HG03025 (cell line): ENCODE data around the gene PLEKHG2.
"Not testable (repeated sequence)": the region's sequence is repeated elsewhere in the genome, so short reads cannot be mapped to it uniquely, and the experiment has no call there.

Source experiments
- ATAC-seq: cut with Tn5 transposase; IDR thresholded peaks from one replicate; pipeline ENCODE4 v1.9.1; 2021; ENCODE audit warnings: mild to moderate bottlenecking, moderate library complexity; ENCODE audit not compliant: unreplicated experiment, low FRiP score

PLEKHG2 gene

DNA sequence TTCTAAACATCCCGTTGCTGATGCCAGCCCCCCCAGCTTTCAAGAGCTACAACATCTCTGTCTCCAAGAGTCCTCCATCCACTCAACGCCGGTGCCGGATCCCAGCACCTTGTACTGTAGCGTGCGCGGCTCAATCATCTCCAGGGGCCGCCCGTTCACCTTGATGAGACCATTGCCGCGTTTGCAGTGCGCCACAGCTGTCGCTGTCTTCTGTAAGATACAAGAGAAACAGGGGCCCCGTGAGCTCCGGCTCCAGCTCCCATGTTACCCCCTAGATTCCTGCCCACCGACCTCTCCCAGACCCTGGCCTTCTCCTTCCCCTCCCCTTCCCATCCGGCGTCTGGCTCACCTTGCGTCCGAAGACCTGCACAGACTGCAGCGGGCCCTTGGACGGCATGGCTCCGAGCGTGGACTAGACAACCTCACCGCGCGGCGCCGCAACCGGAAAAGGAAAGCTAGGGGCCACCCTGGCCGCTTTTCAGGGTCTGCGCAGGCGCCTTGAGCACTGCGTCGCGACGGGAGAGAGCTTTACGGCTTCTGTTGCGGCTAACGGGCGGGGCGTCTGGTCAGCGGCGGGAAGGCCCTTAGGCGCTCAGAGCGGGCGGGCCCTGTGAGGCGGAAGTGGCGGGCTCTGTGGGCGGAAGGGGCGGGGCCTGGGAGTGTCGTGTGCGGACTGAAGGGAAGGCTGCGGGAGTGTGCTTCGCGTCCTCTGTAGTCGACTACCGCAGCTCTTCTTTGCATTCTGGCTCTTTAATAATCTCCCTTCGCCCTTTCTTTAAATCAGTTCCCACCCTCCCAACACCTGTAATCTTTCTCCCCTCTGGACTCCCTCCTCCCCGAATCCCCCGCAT is 23.3 kb downstream of the PLEKHG2 start, which contains the start of gene RPS16:
RPS16 (minus strand) TSS at position 451 of the 851 bp plus-strand sequence; CDS start at position 397, 54 bp downstream.
- peak; percentile 71 for ATAC-seq

DNA sequence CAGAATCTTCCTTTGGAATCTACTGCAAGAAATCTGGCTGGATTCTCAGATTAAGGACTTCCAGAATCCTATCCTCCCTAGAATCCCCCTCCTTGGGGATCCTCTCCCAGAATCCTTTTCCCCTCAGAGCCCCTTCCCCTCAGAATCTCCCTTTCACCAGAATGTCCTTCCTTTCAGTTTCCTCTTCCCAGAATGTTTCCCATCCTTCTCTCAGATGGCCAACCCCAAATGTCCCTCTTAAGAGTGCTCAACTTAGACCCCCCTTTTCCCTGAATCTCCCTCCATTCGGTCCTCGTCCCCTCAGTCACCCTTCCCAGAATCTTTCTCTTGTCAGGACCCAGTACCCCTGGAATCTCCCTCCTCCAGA is 23.9 kb downstream of the PLEKHG2 start:
- no peak for ATAC-seq

DNA sequence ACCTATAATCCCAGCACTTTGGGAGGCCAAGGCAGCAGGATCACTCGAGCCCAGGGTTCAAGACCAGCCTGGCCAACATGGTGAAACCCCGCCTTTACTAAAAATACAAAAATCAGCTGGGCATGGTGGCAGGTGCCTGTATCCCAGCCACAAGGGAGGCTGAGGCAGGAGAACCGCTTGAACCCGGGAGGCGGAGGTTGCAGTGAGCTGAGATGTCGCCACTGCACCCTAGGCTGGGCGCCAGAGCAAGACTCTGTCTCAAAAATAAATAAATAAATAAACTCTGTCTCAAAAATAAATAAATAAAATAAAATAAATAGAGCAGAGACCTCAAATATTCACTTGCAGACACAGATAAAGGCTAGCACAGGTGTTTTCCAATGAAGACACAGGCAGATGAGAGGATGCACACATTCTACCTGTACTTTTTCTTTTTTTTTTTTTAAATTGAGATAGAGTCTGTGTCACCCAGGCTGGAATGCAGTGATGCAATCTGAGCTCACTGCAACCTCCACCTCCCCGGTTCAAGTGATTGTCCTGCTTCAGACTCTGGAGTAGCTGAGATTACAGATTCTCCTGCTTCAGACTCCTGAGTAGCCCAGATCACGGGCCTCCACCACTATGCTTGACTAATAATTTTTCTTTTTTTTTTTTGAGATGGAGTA is 25.9 kb downstream of the PLEKHG2 start:
- ATAC-seq: no peak

DNA sequence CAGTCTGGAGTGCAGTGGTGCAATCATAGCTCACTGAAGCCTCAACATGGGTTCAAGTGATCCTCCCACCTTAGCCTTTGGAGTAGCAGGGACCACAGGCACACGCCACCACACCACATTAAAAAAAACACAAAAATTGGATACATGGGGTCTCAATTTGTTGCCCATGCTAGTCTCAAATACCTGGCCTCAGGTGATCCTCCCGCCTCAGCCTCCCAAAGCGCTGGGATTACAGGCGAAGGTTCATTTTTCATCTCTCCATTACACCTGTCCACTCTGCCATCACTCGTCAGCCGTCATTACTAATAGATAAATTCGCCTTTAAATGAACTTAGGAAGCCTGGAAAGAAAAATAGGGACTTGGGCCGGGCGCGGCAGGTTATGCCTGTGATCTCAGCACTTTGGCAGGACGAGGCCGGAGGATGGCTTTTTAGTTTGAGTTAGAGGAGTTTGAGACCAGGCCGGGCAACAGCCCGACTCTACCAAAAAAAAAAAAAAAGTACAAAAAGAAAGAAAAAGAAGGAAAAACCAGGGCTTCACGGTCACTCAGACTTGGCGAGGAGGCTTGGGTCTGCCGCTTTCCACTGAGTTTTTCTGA is 32.2 kb downstream of the PLEKHG2 start:
- ATAC-seq: no peak

DNA sequence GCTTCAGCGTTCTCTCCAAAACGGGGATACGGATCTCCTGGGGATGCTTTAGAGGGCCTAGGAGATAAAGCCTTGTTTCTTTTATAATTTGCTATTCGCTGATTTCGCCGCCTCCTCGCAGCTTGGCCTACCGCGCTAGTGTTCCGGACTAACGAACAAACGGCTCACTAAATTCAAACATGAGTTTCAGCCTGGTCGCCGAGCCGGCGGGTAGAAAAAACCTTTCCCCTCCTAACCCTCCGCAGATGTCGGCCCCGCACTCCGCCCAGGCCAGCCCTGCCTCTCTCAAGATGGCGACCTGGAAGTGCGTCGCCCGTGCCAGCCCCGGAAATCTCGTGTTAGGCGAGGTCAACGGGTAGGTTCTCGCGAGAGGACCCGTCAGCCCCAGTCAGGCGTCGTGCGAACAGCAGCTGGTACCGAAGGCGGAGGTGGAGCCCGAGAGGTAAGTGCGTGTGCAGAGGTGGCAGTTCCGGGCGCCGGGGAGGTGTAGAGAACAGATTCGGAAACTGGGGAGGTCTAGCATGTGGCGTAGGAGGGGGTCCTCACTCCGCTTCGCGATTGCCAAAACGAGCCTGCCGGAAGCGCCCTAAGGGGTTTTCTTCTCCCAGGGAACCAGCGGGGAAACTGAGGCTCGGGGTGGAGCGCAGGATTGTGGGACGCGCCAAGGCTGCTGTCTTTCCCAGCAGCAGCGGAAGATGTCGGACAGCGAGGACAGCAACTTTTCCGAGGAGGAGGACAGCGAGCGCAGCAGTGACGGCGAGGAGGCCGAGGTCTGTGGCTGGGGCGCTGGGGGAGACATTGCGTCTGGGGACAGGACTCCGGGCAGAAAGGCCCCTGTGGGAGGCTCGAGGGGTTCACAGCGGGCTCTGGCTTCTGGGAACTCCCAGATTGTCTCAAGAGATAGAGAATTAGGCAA is 33.0 kb downstream of the PLEKHG2 start, which contains the start of gene SUPT5H:
SUPT5H (plus strand) TSS at position 387 of the 916 bp plus-strand sequence; CDS start at position 696, 309 bp downstream.
- peak; percentile 78 for ATAC-seq

DNA sequence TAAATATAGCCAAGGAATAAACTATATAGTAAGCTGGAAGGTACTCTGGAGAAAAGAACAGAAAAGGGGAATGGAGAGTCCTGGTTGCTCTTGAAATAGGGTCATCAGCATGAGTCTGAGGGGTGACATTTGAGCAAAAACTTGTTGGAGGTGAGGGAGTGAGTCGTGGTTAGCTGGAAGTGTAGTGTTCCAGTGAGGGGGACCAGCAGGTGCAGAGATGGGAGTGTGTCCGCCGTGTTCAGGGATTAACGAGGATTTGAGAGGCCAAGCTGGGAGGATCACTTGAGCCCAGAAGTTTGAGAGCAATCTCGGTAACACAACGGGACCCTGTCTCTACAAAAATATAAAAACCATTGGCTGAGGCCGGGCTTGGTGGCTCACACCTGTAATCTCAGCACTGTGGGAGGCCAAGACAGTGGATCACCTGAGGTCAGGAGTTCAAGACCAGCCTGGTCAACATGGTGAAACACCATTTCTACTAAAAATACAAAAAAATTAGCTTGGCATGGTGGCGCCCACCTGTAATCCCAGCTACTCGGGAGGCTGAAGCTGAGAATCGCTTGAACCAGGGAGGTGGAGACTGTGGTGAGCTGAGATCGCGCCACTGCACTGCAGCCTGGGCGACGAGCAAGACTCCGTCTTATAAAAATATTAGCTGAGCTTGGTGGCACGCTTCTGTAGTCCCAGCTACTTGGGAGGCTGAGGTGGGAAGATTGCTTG is 34.1 kb downstream of the PLEKHG2 start:
- ATAC-seq: no peak

DNA sequence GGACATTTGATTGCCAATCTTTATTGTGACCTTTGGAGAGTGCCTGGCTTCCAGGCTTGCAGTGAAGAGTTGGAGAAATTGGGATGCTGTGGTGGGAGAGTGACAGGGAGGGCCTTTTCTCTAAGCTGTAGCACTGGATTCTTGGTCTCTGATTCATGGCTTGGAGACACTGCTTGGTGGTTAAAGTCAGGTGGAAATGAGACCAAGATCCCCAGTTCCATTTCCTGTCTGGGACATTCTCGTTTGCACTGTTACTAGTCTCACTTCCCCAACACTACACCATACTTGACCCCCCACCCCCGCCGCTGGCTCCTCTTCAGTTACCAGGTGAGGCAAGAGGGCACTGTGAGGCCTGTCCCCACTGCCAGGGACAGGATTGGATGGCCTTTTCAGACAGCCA is 35.8 kb downstream of the PLEKHG2 start:
- ATAC-seq: no peak

DNA sequence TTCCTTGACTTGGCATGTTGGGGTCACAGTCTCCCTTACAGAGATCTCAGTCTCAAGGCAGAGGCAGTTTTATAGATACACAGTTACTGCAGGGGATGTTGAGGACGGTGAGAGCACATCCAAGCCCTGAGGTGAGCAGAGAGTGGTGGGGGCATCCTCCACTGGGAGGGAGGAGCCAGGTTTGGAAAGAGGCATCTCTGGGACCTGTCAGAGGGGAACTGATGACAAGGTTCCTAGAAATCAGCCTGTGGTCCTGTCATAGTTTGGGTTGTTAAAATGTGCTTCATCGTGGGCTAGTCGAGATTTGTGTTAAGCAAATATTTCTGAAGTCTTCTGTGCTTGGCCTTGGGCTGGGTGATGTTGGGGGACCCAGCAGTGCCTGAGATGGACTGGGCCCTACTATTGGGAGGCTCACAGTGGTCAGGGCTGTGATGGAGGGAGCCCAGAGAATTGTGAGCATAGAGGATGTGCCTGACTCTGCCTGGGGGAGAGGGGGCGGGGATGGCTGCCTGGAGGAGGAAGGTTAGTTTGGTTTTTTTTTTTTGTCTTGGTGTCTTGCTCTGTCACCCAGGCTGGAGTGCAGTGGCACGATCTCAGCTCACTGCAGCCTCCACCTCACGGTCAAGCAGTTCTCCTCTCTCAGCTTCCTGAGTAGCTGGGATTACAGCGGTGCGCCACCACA is 36.8 kb downstream of the PLEKHG2 start:
- no peak for ATAC-seq

DNA sequence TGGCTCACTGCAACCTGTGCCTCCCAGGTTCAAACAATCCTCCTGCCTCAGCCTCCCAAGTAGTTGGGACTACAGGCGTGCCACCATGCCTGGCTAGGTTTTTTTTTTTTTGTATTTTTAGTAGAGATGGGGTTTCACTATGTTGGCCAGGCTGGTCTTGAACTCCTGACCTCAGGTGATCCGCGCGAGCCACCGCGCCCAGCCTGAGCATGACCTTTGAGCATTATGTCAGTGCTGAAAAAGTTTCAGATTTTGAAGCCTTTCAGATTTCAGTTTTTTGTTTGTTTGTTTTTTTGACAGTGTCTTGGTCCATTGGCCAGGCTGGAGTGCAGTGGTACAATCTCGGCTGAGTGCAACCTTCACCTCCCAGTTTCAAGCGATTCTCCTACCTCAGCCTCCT is 38.8 kb downstream of the PLEKHG2 start:
- ATAC-seq: not testable (repeated sequence)

DNA sequence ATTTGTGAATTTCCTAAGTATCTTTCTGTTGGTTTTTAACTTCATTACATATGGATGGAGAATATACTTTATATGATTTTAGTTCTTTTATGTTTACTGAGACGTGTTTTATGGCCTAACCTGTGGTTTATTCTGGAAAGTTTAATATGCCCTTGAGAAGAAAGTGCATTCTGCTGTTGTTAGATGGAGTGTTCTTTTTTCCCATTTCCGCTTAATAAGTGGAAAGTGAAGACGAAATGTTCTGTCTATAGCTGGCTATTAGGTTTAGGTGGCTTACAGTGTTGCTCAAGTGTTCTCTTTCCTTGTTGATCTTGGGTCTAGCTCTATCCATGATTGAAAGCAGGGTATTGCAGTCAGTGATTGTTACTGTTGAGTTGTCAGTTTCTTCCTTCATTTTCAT is 50.9 kb downstream of the PLEKHG2 start:
- no peak for ATAC-seq

DNA sequence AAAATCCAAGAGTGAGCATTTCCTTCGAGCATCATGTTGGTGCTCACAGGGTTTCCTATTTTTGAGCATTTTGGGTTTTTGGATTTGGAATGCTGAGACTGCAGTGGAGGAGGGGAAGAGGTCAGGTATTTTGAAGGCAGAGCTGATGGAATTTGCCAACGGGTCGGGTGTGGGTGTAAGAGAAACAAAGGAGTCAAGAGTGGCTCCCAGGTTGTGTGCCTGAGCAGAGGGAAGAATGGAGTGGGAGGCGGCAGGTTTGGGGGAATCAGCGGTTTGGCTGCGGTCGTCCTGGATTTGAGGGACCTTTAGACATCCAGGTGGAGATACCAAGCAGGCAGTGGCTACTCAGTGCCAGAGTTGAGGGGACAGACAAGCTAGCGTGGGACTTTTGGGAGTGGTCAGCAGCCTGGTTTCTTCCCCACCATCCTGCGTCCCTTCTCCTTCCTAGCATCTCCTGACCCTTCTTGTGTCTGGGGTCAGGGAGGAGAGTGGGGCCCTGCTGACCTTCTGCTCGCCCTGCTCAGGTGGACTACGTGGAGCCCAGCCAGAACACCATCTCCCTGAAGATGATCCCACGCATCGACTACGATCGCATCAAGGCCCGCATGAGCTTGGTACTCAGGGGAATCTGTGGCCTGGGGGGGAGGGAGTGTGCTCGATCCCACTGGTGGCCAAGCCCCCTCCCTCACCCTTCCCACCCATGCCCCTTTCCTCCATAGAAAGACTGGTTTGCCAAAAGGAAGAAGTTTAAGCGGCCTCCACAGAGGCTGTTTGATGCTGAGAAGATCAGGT is 53.7 kb downstream of the PLEKHG2 start:
- ATAC-seq: no peak

DNA sequence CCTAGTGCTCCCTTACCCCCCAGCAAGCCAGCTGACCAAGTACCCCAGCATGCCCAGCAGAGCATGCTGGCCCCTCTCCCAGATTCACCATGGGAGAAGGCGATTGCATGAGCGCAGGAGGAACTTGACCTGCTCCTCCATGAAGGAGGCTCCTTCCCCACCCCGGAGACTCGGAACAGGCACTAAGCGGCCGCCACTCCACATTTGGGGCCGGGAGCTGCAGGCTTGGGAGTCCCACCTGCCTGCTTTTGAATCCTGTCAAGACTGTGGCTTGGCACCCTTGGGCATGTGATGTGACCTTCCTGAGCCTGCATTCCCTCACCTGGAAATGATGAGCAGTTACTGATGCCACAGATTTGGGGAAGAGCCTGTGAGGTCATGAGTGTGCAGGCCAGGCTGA is 55.5 kb downstream of the PLEKHG2 start:
- no peak for ATAC-seq

DNA sequence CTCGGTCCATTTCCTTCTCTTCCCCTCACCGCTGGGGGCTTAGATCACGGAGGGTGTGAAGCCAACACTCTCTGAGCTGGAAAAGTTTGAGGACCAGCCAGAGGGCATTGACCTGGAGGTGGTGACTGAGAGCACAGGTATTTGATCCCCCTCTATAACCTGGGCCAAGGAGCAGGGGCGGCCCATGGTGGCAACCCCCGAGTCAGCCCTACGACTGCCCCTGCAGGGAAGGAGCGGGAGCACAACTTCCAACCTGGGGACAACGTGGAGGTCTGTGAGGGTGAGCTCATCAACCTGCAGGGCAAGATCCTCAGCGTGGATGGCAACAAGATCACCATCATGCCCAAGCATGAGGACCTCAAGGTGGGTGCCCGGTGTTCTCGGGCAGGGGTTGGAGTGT is 56.6 kb downstream of the PLEKHG2 start:
- no peak for ATAC-seq

DNA sequence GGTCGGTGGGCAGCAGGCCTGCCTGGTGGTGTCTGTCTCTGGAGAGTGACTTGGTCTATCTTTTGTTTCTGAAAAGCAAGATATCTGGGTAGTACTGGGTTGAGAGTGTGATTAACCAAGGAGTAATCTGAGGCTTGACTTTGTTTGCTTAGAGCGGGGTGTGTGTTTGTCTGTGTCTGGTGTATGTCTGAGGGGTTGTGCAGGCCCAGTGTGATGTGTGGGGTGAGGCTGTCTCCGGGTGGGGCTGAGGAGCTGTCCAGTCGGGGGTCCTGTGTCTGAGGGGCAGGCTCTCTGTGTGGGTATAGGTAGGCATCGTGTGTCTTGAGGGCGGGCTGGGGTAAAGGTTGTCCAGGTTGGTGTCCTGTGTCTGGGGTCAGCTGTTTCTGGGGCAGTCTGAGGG is 57.1 kb downstream of the PLEKHG2 start:
- ATAC-seq: no peak

DNA sequence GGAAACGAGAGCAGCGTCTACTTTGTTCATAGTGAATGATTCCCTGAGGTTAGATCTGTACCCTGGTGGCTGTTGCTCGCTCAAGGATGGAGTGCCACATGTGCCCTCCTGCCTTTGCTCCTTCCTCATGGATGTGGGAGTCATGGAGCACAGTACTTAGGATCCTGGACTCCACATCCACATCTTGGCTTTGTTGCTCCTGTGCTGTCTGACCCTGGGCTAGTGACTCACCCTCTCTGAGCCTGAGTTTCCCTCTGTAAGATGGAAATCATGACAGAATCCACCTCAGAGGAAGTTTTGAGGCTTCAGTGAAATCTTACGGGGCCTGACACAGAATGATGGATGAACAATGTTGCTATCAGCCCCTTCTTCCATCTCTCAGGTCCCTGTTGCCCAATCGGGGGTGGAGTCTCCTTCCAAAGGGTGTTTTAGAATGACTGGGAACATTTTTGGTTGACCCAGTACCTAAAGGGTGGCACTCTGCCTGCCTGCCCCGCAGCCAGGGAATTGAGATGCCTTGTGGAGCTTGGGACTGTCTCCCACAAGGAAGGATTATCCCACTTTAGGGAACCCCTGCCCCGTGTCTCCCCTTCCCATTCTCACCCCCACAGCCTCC is 58.4 kb downstream of the PLEKHG2 start:
- ATAC-seq: no peak

DNA sequence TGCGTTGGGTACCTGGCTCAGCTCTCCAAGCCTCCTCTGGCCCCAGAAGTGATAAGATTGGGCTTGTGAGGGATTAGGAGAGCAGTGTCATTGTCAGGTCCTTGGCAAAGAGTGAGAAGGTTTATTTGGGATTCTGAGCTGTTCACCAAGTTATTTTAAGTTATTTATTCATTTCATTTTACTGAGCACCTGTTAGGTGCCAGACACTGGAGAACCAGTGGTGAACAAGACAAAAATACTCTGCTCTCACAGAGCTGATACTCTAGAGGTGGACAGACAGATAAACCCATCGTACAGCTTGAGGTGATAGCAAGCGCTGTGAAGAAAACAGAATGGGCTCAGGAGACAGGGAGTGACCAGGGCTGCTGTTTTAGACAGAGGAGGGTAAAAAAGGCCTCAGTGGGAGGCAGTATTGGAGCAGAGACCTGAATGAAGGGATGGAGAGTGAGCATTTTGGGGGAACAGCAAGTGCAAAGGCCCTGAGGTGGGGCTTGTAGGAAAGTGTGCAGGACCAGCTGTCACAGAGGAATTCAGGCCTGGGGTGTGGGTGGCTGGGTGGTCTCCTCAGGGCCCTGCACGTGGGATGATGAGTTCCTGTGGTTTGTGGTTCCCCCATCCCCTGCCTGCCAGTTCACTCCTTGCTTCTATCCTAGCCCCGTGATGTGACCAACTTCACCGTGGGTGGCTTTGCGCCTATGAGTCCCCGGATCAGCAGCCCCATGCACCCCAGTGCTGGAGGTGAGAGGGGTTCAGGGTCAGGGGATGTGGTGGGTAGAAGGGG is 59.5 kb downstream of the PLEKHG2 start:
- ATAC-seq: no peak

DNA sequence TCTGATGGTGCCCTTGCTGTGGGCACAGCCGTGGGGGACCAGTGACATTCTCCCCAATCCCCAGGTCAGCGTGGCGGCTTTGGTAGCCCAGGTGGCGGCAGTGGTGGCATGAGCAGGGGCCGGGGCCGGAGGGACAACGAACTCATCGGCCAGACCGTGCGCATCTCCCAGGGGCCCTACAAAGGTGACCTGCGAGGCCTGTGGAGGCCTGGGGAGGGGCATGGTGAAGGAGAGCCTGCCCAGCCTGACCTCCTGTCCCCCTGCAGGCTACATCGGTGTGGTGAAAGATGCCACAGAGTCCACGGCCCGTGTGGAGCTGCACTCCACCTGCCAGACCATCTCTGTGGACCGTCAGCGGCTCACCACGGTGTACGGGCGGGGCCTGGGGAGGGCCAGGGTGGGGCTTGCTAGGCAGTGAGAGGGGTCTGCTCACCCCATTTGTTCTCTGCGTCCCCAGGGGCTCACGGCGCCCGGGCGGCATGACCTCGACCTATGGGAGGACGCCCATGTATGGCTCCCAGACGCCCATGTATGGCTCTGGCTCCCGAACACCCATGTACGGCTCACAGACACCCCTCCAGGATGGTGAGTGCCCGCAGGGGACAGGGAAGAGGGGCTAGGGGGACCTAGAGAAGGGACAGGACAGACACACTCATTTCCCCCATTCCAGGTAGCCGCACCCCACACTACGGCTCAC is 60.4 kb downstream of the PLEKHG2 start:
- ATAC-seq: no peak
